Measurements from ENCODE around the gene NCCRP1.

GRCh38 chr19:39180749-39181148 lies 16.0 kb upstream of the NCCRP1 start:
- TF ChIP-seq CTCF (IDR thresholded peaks at IDR 0.05) (no peak), POLR2A (IDR thresholded peaks at IDR 0.05) (no peak)
